Heart left ventricle (tissue), 16 donors: ENCODE measurements around the gene TYW5. TPM values are rescaled to one million over a fixed set of nuclear protein-coding genes. Genes with fewer than 3 reads are reported as not detected.
A peak's percentile ranks its signal among the peaks of the same experiment; 100 is the strongest.

Source experiments
- ATAC-seq, 4 donors: fragments of 200-7000 bp; cut with Tn5 transposase; one replicate each; pipeline ENCODE4 v1.9.1; 2020 to 2022; ENCODE audit warnings: moderate library complexity in 4 of 4, mild to moderate bottlenecking in 3 of 4, moderate number of reproducible peaks in 1 of 4
- DNase-seq, 5 donors: peaks; one replicate each; pipeline ENCODE4 v3.0.0-alpha.2; 2020
- H3K27ac ChIP-seq, 12 donors: fragments of 200-600 bp; sonication (generic) in 4 of 12; one replicate each; pipeline versions ENCODE4 v1.5.0 to v1.8.0; 2016 to 2022; ENCODE audit warnings: mild to moderate bottlenecking in 2 of 12
- H3K27me3 ChIP-seq, 9 donors: fragments of 200-600 bp; sonication (generic) in 2 of 9; one replicate each; pipeline versions ENCODE4 v1.5.1 to v1.8.0; 2016 to 2022; ENCODE audit warnings: mild to moderate bottlenecking in 3 of 9
- H3K36me3 ChIP-seq, 9 donors: fragments of 200-600 bp; sonication (generic) in 2 of 9; one replicate each; pipeline versions ENCODE4 v1.5.0 to v1.8.0; 2018 to 2022; ENCODE audit warnings: mild to moderate bottlenecking in 2 of 9
- H3K4me1 ChIP-seq, 12 donors: fragments of 200-600 bp; sonication (generic) in 4 of 12; one replicate each; pipeline versions ENCODE4 v1.5.0 to v1.8.0; 2016 to 2022; ENCODE audit warnings: mild to moderate bottlenecking in 3 of 12
- H3K4me3 ChIP-seq, 12 donors: fragments of 200-600 bp; sonication (generic) in 4 of 12; one replicate each; pipeline versions ENCODE4 v1.5.0 to v1.8.0; 2017 to 2022; ENCODE audit warnings: mild to moderate bottlenecking in 9 of 12, moderate library complexity in 4 of 12
- H3K9me3 ChIP-seq, 12 donors: fragments of 200-600 bp; sonication (generic) in 4 of 12; one replicate each; pipeline versions ENCODE4 v1.5.0 to v1.8.0; 2016 to 2022; ENCODE audit warnings: mild to moderate bottlenecking in 1 of 12
- CTCF ChIP-seq, 12 donors: fragments of 200-600 bp; sonication (generic) in 4 of 12; IDR thresholded peaks; one replicate each; pipeline versions ENCODE4 v1.5.0 to v1.8.0; 2018 to 2022; ENCODE audit warnings: antibody characterized with exemption in 12 of 12, mild to moderate bottlenecking in 5 of 12
- POLR2A ChIP-seq, 2 donors: fragments of 450-650 bp; IDR thresholded peaks; one replicate each; pipeline ENCODE4 v1.6.1; 2017; ENCODE audit warnings: antibody characterized with exemption in 2 of 2, mild to moderate bottlenecking in 2 of 2, moderate library complexity in 2 of 2
- WGBS, 4 donors: extraction: QIAGEN DNeasy Blood & Tissue Kit in 2 of 4; methylation state at CpG; one replicate each; pipeline versions ENCODE4 v1.1.5 to v1.1.7; 2013 to 2018; 5-methylcytosine and 5-hydroxymethylcytosine counted together
- intact Hi-C, 10 donors: fragments of 100-400 bp; cut with DNase I; formaldehyde crosslinking; loops; one replicate each; pipeline versions ENCODE4 v1.11.1 to v1.14.2; 2022
- polyA plus RNA-seq, 2 donors: library from polyadenylated mRNA; stranded (reverse); fragments of 200-250 nt; gene quantifications; one replicate each; pipeline ENCODE4 v1.2.3, GENCODE V29; 2013
- total RNA-seq, 9 donors: library from RNA; depleted of rRNA in 2 of 9; stranded (reverse); fragments of >200 nt in 2 of 9; fragmentation: NEBNext Ultra II Directional in 3 of 9; extraction: Animal tissue kit (Norgen Biotek cat#: 25700) in 3 of 9; gene quantifications; one replicate each; pipeline versions ENCODE4 v1.1.0 to v1.2.4, GENCODE V29; 2016 to 2023
- donor health status: ischemic (EF 13 %, LVEDD 7.1; RV severe dilation, severe dysfunction).
- donor health status: healthy with polysubstance abuse.
- donor health status: DM: no; HTN: yes; CAD: no.
- donor health status: DM: no; HTN: no; CAD: no.
- donor health status: ischemic (EF 25% LVEDD 6.9; RV normal size, moderate dysfunction).
- donor health status: ischemic (EF 25% LVEDD 5.7; RV mildly dilated, moderate dysfunction).
- donor health status: healthy.
- donor health status: DM: yes; HTN: yes; CAD: no.
- donor health status: ischemic (EF 35%, LVEDD 5.7; RV mildly dilated, moderate dysfunction).
- donor health status: nonischemic (EF 11% LVEDD 7.7; RV severe dilation, severe dysfunction).
- donor health status: DM: yes; HTN: yes; CAD: no.
- donor health status: PGD.
- donor health status: ischemic (EF 29% LVEDD 5.4; RV normal size, mild dysfunction).
- donor health status: nonischemic (EF 23%, LVEDD 6.1; RV moderate dilation, normal function).

The TYW5 gene
- total and polyA plus RNA-seq, 11 donors, result 1.4 to 4.4 (median 3.0) TPM

DNA sequence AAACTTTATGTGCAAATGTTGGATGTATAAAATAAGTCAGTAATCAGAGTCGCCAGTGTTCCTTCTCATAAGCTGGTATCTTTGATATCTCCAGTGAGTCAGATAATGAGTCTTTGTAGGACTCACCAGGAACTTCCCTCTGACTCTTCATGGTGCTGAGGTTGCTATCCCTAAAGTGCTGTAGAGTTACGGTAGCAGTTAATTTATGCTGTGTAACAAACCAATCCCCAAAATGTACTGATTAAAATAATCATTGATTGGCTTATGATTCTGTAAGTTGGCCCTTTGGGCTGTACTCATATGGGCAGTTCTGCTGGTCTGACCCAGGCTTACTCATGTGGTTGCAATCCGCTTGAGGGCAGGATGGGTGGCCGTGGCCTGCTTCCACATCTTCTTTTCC, 43.9 kb upstream of the TYW5 start:
- no peaks in the 10 kb centered on the region for H3K36me3 ChIP-seq
- H3K27me3 ChIP-seq, result no peaks in the 10 kb centered on the region
- no peak overlapping the region for H3K27ac ChIP-seq
- no peak overlapping the region for H3K4me3 ChIP-seq
- H3K4me1 ChIP-seq, result peaks cover 0 to 11% (median 0%) of the 10 kb centered on the region in 12 donors
- intact Hi-C loops, result no loop called here
- no peaks in the 10 kb centered on the region for H3K9me3 ChIP-seq
- 96 to 99% (median 96%) methylated on average over 4 of the region's 4 CpGs for WGBS, 4 donors
- ATAC-seq (no peak), DNase-seq (no peak)
- TF ChIP-seq POLR2A (IDR thresholded peaks at IDR 0.05) (no peak), CTCF (IDR thresholded peaks at IDR 0.05) (no peak)

DNA sequence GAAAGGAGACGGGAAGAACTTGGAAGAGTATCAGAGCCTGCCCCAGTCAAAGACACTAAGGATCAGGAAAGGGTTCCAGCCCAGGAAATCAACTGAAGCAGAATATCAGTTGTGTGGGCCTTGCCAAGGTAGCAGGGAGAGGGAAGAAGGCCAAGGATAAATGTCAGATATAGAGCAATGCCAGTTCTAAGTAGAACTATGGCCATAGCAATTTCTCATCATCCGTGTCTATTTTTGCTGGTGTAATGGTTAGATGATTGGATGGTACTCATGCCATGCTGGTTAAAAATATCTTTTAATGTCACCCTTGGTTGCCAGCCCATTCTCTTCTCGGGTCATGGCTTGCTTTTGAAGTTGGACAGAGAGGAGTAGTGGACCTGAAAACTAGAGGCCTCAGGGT, 42.0 kb upstream of the TYW5 start:
- WGBS, 4 donors, result 46 to 74% (median 67%) methylated on average over 3 of the region's 3 CpGs
- no peak for DNase-seq

DNA sequence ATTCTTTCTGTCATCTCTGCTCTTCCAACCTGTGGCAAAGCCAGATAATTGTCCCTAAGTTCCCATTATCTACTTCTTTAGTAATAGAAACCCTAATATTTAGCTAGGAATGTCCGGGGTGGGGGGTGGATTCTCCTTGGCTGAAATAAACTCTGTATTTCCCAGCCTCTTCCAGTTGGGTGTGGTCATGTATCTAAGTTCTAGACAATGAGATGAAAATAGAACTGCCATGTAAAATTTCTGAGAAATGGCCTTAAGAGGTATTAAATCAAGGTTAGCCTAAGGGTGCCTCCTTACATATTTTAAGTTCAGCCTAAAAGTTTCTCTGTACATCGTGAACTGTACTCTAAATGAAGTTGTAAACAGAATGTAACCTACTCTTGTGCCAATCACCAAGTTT, 39.6 kb upstream of the TYW5 start:
- Histone ChIP-seq H3K27me3 (no peaks in the 10 kb centered on the region), H3K9me3 (no peaks in the 10 kb centered on the region), H3K4me1 (peaks cover 0 to 11% (median 0%) of the 10 kb centered on the region in 12 donors), H3K4me3 (no peak overlapping the region), H3K27ac (no peak overlapping the region), H3K36me3 (no peaks in the 10 kb centered on the region)
- DNase-seq, result no peak
- intact Hi-C loops, result no loop called here
- no peak for ATAC-seq
- 76 to 82% (median 80%) methylated on average over 2 of the region's 2 CpGs for WGBS, 4 donors
- TF ChIP-seq POLR2A (IDR thresholded peaks at IDR 0.05) (no peak), CTCF (IDR thresholded peaks at IDR 0.05) (no peak)

More for the DNA sequence above, 42.0 kb upstream of the TYW5 start:
- Histone ChIP-seq H3K27ac (no peak overlapping the region), H3K27me3 (no peaks in the 10 kb centered on the region), H3K4me1 (peaks cover 0 to 11% (median 0%) of the 10 kb centered on the region in 12 donors), H3K36me3 (no peaks in the 10 kb centered on the region), H3K9me3 (no peaks in the 10 kb centered on the region), H3K4me3 (no peak overlapping the region)
- no peak for TF ChIP-seq POLR2A (IDR thresholded peaks at IDR 0.05)
- peak; percentile 23 to 81 (median 61) for ATAC-seq
- intact Hi-C loops, result no loop called here

DNA sequence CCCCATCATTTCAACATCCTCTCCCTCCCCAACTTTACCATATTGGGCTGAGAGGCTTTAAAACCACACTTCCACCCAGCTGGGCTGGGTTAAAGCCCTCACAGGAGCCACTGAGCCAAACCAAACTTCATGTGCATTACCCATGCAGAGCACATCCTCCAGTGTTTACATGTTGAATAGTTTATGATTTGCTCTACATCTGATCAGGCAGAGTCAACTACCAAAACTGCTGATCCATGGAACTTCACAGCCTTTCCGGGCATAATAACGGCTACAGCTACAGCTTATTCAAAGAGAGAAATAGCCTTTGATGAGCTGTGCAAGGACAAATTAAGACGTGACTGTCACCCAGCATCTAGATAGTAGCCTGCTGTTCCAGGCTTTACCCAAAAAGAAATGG, 39.1 kb upstream of the TYW5 start:
- DNase-seq (no peak), ATAC-seq (no peak)
- WGBS, 4 donors, result 93 to 95% (median 93%) methylated on average over 3 of the region's 3 CpGs
- Histone ChIP-seq H3K27ac (no peak overlapping the region), H3K27me3 (no peaks in the 10 kb centered on the region), H3K4me1 (peaks cover 0 to 11% (median 0%) of the 10 kb centered on the region in 12 donors), H3K4me3 (no peak overlapping the region), H3K36me3 (no peaks in the 10 kb centered on the region), H3K9me3 (no peaks in the 10 kb centered on the region)
- intact Hi-C loops, result no loop called here
- TF ChIP-seq POLR2A (IDR thresholded peaks at IDR 0.05) (no peak), CTCF (IDR thresholded peaks at IDR 0.05) (no peak)

DNA sequence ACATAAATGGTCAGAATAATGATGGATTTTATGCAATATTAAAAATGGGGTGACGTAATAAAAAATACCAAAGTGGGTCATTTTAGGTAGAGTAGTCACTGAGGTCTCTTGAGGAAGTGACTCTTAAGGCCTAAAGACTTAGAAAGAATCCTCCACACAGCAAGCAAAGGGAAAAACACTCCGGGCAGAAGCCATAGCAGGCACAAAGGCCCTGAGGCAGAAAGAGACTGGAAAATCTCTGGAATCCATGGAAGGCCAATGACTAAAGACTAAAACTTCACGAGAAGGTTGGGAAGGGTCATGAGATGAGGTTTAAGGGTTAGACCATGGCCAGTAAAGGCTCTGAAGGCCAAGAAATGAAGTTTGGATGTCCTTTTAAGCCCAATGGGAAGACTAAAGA, 37.0 kb upstream of the TYW5 start:
- no peak for DNase-seq
- Histone ChIP-seq H3K36me3 (no peaks in the 10 kb centered on the region), H3K4me1 (peaks cover 0 to 22% (median 12%) of the 10 kb centered on the region in 12 donors), H3K27me3 (no peaks in the 10 kb centered on the region), H3K4me3 (no peak overlapping the region), H3K27ac (no peak overlapping the region), H3K9me3 (no peaks in the 10 kb centered on the region)
- intact Hi-C loops, result no loop called here
- ATAC-seq, result no peak
- WGBS, 4 donors, result 94 to 97% (median 95%) methylated on average over 3 of the region's 3 CpGs
- TF ChIP-seq POLR2A (IDR thresholded peaks at IDR 0.05), result no peak
- no peak for TF ChIP-seq CTCF (IDR thresholded peaks at IDR 0.05)
